HK-2 (cell line): ENCODE results near the gene CAD.
"Not testable (repeated sequence)": the region's sequence is repeated elsewhere in the genome, so short reads cannot be mapped to it uniquely, and the experiment has no call there.

Source experiments
- DNase-seq: peaks from one replicate; pipeline ENCODE4 v3.0.0-alpha.2; 2018; ENCODE audit not compliant: unreplicated experiment

The CAD gene

GRCh38 chr2:27256855-27257454, 39.8 kb downstream of the CAD start:
- no peak for DNase-seq

GRCh38 chr2:27258051-27258450, 40.9 kb downstream of the CAD start:
- DNase-seq = no peak

GRCh38 chr2:27261241-27261925, 44.2 kb downstream of the CAD start:
- DNase-seq = no peak

- DNase-seq = no peak
Observed at GRCh38 chr2:27261926-27262298, 44.7 kb downstream of the CAD start.

- no peak for DNase-seq
Observed at GRCh38 chr2:27262379-27263286, 45.5 kb downstream of the CAD start, which contains the start of gene SLC30A3. TSS of gene SLC30A3 (minus strand) at chr2:27263047. CDS start at chr2:27262906, 141 bp downstream.

- no peak for DNase-seq
Observed at GRCh38 chr2:27263287-27264252, 46.4 kb downstream of the CAD start.

GRCh38 chr2:27264253-27264752, 47.1 kb downstream of the CAD start:
- no peak for DNase-seq

GRCh38 chr2:27264753-27265535, 47.8 kb downstream of the CAD start:
- DNase-seq = peak; percentile 58

GRCh38 chr2:27265536-27265870, 48.3 kb downstream of the CAD start:
- no peak for DNase-seq

GRCh38 chr2:27268296-27268695, 51.1 kb downstream of the CAD start:
- DNase-seq = not testable (repeated sequence)

GRCh38 chr2:27270131-27270530, 53.0 kb downstream of the CAD start:
- no peak for DNase-seq

GRCh38 chr2:27270670-27271069, 53.5 kb downstream of the CAD start:
- DNase-seq = no peak

GRCh38 chr2:27271631-27272340, 54.6 kb downstream of the CAD start:
- no peak for DNase-seq

GRCh38 chr2:27272537-27273522, 55.7 kb downstream of the CAD start:
- not testable (repeated sequence) for DNase-seq

GRCh38 chr2:27275211-27276150, 58.3 kb downstream of the CAD start, which contains the start of gene DNAJC5G:
TSS of gene DNAJC5G (plus strand) at chr2:27275433. CDS start at chr2:27276729, 1,296 bp downstream.
- no peak for DNase-seq

- DNase-seq = no peak
Observed at GRCh38 chr2:27278010-27278409, 60.8 kb downstream of the CAD start.

GRCh38 chr2:27280826-27281225, 63.7 kb downstream of the CAD start:
- no peak for DNase-seq
